ENCODE results near the gene PRR7.
A peak's percentile ranks its signal among the peaks of the same experiment; 100 is the strongest.

The PRR7 gene

GRCh38 chr5:177453852-177454396 lies 7.3 kb downstream of the PRR7 start:
- no peak for DNase-seq

DNA sequence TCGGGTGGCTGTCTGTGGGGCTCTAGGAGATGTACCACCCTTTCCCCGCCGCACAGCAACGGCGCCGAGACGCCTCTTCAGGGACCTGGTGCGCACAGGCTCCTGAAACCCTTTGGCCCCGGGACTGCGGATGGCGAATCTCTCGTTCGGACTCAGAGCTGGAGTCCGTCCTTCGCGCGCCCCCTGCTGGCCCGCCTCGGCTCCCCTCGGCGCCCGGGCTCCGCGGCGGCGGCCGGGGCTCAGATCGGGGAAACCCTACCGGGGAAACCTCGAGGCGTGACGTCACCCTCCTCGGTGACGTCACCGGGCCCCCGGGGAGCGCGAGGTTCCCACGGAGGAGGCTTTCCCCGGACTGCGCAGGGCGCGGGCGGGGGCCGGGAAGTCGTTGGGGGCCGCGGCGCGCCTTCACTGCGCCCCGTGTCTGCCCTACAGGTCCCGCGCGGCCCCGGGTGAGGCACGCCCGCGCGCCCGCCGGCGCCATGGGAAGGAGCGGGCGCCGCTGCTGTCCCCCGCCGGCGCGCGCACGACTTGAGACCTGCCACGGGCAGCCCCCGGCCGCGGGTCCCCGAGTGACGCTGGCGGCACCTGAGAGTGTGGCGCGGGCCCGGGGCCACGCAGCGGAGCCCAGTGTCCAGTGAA lies 7.9 kb downstream of the PRR7 start:
- peak; percentile 90 for DNase-seq

DNA sequence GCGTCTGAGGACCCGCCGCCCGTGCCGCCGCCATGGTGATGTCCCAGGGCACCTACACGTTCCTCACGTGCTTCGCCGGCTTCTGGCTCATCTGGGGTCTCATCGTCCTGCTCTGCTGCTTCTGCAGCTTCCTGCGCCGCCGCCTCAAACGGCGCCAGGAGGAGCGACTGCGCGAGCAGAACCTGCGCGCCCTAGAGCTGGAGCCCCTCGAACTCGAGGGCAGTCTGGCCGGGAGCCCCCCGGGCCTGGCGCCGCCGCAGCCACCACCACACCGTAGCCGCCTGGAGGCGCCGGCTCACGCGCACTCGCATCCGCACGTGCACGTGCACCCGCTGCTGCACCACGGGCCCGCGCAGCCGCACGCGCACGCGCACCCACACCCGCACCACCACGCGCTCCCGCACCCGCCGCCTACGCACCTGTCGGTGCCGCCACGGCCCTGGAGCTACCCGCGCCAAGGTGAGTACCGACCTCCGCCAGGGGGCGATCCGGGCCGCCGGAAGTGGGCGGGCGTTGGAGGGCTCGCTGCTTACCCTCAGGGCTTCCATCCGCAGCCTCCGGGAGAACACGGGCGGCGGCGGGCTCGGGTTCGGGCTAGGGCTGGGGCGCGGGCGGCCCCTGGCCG lies 8.5 kb downstream of the PRR7 start:
- peak; percentile 89 for DNase-seq

DNA sequence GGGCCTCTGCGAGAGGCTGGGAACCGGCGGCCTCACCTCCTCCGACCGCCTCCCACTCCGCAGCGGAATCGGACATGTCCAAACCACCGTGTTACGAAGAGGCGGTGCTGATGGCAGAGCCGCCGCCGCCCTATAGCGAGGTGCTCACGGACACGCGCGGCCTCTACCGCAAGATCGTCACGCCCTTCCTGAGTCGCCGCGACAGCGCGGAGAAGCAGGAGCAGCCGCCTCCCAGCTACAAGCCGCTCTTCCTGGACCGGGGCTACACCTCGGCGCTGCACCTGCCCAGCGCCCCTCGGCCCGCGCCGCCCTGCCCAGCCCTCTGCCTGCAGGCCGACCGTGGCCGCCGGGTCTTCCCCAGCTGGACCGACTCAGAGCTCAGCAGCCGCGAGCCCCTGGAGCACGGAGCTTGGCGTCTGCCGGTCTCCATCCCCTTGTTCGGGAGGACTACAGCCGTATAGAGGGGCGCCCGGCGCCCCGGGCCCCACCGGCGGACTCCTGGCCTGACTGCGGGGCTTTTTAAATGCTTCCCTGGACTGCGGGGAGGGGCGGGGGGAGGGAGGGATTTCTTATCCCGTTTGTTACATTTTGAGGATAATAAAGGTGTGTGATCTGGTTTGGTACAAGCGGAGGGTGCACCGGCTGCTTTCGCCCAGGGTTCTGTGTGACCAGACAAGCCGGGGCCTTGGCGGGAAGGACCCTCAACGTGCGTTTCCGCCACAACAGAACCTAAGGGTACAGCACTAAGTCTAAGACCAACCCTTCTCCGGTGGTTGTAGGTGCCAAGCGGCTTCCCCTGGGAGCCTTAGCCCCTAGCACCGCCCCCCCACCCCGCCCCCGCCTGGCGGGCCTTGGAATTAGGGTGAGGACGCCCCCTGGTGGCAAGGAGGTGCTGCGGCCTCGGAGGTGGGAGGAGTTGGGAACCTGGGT lies 9.3 kb downstream of the PRR7 start:
- DNase-seq: peak; percentile 90

DNA sequence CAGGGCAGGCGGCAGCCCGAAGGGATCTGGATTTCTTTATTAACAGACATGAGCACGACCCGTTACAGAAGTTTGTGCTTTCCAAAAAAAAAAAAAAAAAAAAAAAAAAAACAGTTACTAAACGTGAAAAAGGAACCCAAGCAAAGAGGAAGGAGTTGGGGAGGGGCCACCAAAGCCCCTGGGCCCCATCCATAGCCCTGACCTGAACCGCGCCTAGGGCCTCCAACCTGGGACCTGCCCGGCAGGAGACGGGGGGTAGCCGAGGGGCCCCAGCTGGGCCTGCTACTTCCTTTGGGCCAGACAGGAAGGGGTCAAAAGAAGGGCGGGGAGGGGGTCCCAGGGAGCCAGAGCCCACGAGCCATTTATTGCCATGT lies 10.0 kb downstream of the PRR7 start:
- DNase-seq: no peak

DNA sequence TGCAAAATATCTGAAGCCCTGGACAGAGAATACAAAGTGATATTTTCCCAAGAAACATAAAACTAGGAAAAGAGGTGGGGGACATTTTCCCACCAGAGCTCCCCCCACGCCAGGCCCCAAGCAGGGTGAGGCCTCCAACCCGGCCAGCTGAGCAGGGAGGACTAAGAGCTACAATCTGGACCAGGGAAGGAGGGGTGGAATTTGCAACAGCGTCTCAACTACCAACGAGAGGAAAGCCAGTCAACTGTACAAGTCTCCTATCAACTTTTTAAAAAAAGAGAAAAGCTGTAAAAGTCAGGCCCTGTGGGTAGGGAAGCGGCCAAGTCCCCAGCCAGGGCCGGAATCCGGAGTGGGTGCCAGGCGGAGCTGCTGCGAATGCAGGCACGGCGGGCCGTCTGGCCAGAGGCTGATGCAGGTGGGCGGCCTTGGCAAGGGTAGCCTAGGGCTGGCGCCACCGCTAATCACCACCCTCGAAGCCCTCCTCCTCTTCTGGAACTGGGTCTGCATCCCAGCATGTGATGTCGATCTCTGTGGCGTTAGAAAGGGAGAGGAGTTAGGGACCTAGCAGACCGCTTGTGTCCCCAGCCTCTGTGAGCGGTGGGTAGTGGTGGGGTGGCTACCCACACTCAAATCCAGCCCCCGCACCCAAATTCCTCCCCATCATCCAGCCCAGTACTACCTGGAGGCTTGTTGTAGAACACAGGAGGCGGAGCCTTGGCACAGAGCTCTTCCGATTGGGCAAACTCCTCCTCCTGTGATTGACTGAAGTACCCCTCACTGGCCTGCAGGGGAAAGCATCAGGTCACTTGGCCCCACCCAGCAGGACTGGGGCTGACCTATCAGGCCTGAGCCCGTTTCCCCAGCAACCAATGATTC lies 10.6 kb downstream of the PRR7 start:
- no peak for DNase-seq

DNA sequence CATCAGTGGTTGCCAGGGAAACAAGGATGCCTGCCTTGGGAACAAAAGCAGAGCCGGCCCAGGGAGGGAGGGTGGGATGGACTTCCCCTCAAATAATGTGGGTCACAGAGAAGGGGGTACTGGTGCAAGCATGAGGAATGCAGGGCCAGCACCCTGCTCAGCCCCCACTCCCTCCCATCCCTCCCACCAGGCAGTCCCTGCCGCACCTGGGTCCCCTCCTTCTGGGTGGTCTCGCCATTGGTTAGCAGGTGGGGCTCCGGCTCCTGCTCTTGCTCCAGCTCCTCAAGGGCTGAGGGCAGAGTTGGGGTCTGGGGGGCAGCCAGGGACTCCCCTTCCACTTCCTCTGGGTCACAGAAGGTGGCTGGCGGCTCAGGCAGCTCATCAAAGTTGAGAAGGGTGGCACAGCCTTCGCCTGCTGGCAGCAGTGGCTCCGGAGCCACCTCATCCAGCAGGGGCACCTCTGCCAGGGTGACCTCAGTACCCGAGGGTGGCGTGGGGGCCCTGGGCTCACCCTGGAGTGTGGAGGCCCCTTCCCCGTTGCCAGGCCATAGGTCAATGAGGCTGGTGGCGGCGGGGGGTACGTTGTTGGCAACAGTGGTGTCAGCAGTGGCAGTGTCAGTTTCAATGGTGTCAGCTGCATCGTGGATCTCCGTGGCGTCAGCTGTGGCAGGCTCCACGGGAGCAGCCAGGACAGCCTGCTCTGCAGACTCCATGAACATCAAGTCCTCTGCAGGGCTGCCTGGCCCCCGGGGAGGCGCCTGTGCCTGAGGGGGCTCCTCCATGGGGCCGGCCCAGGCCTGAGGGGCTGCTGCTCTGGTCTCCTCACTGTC lies 11.5 kb downstream of the PRR7 start:
- no peak for DNase-seq

- no peak for DNase-seq
Measured at GRCh38 chr5:177458912-177459350, 12.3 kb downstream of the PRR7 start.

DNA sequence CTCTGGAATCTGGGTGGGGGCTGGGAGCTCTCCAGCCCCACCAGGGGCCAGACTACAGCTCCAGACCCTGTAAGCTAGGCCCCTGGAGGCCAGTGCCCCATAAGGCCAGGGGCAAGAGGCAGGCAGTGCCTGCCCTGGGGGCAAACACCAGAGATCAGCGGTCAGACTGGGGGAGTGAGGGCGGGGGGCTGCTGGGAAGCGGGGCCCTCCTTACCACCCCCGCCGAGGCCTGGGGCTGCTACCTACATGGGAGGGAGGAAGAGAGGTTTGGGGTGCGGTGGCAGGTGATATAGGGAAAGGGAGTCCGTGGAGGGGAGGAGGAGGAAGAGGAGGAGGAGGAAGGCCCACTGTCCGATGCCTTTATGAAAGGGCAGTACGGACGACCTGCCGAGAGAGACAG lies 12.7 kb downstream of the PRR7 start:
- no peak for DNase-seq

DNA sequence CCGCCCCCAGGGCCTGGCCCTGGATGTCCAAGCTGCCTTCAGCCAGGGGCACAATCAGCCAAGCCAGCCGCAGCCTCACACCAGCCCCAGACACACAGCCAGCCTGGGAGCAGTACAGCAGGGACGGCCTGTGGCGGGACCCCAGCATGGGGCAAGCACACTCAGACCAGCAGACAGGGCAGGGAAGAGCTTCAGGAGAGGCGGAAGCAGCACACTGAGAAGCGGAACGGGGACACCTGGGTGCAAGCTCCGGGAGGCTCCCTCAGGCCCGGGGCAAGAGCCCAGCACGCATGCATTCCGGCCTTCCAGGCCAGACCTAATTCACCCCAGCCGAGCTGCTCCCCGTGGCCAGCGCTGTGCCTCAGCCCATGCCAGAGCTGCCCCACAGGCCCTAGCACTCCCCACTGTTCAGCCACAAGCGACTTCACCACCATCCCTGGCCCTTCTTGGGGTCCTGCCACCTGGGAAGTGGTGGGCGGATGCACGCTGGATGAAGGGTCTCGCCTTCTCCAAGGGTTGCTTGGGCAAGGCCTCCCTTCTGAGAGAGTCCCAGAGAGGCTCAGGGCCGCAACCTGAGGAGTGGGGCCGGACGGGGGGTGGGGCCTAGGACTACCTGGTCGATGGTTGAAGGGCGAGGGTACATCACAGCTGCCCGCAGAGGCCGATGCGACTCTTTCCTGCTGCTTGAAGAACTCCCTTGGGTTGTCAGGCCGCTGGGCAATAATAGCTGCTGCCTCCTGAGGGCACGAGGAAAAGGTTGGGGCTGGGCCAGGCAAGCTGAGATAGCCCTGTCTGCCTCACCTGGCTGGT lies 13.4 kb downstream of the PRR7 start:
- DNase-seq: no peak

DNA sequence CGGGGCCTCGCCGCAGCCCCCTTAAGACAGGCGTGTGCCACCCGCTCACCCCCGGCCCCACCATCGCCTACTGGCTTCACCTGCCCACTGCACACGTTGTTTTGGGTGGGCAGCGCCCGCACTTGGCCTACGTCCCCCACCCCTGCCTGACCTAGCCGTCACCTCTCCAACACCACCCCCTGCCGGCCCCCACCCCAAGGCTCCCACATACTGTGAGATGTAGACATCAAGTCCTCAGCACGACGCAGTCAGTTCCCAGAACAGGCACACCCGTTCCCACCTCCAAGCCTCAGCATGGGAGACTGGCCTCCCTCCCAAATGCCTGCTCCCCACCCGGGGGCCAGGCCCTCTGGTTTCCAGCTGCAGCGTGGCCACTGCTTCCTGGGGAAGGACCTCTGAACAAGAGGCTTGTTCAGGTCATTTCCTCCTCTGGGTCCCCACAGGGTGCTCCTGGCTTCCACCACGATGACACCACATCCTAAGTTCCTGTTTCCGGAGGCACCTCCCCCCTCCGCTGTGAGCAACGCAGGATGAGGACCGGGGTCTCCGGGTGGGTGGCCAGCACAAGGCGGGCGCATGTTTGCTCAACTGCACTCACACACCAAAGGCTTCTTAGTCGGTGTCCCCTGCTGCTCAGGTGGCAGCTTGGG lies 15.5 kb downstream of the PRR7 start:
- DNase-seq: no peak

- DNase-seq: no peak
Measured at GRCh38 chr5:177465044-177465443, 18.4 kb downstream of the PRR7 start.

GRCh38 chr5:177466861-177467260 lies 20.2 kb downstream of the PRR7 start:
- no peak for DNase-seq

GRCh38 chr5:177467436-177467835 lies 20.8 kb downstream of the PRR7 start:
- no peak for DNase-seq

DNA sequence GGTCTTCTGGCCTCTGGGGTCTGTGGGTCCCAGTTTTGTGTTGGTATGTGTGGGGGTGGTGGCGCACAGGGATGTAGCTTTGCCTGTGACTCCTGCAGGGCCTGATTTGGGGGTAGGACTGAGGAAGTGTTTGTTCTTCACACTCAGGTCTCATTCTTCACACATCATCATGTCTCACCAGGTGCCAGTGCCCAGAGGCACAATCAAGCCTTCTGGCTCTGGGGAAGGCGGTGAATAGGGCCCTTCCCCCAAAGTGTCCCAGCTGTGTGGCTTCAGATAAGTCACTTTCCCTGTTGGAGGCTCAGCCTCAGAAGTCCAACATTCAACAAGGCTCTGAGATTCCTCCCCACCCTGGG lies 21.7 kb downstream of the PRR7 start:
- no peak for DNase-seq

DNA sequence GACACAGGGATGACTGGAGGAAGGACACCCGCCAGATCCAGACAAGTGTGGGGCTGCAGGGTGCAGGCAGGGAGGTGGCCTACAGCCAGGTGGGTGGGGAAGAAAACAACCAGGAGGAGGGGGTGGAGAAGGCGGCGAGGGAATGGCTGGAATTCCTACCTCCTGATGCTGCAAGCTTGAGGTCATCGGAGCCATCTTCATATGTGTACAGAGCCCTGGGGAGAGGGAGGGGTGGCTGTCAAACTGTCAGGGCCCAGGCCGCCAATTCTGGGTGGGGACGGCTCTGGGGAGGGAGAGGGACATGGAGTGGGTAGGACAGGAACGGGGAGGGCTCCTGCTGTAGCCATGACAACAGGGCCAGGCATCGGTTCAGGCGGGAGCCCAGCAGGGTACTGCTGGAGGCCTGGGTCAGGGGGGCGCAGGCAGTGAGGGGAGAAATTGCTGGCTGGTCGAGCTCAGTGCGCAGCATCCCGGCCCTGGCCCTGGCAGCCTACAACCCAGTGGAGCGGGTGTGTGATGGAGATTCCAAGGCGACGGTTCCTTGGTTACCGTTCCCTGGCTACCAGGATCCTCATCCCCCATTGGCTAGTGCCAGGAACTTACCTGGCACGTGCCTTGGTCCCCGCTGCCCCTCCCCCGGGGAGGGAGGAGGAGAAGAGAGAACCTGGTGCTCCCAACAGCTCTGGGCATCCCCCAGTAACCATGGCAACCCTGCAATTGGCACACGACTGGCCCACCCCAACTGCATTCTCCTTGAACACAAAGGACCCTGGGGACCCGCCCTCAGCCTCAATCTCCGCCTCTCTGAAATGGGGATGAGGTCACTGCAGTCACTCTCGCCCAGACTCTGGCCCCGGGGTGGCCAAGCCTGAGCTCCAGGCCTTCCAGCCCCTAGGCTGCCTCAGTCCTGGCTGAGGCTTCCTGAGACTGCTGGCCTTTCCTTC lies 22.3 kb downstream of the PRR7 start:
- DNase-seq: no peak

DNA sequence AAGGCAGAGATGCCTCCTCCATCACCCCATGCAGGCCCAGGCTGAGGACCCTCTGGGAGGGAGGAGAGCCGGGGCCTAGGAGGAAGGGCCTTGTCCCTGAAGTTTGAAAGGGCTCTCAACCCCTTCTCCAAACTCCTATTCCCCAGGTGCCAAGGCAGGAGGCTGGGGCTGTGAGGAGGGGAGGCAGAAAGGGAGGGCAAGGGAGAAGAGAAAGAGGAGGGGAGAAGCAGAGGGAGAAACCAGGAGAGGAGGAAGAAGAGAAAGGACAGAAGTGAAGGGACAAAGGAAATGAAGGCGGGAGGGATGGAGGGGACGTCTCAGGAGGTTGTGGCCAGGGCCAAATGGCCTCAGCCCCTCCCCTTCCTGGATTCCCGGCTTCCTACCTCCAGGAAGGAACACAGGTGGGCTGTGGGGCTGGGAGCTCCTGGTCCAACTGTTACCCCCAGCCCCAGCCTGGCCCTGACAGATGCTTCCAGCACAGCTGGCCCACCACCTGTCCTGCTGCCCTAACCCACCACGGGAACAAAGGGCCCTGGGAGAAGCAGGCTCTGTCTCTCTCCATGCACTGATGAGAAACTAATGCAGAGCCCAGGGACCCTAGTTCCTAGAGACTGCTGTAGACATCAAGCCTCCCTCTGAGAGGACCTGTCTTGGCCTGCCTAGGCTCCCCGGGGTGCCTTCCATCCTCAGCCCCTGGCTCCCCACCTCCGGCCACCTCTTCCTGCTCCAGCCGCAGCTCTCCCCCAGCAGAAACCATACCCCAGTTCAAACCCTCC lies 23.3 kb downstream of the PRR7 start:
- no peak for DNase-seq
